HG03039 (cell line): ENCODE measurements around the gene CADPS2.

Experiments used
- ATAC-seq: cut with Tn5 transposase; IDR thresholded peaks from one replicate; pipeline ENCODE4 v1.9.1; 2021; ENCODE audit warnings: mild to moderate bottlenecking, moderate library complexity; ENCODE audit not compliant: unreplicated experiment

The CADPS2 gene

GRCh38 chr7:122327969-122328368, 558.3 kb downstream of the CADPS2 start:
- ATAC-seq = no peak

- no peak for ATAC-seq
Measured at GRCh38 chr7:122316467-122317388, 569.5 kb downstream of the CADPS2 start.

- ATAC-seq = no peak
Measured at GRCh38 chr7:122315507-122316466, 570.5 kb downstream of the CADPS2 start.

- no peak for ATAC-seq
Measured at GRCh38 chr7:122314284-122314683, 572.0 kb downstream of the CADPS2 start.

GRCh38 chr7:122312789-122313188, 573.5 kb downstream of the CADPS2 start:
- no peak for ATAC-seq

GRCh38 chr7:122311734-122312450, 574.4 kb downstream of the CADPS2 start:
- no peak for ATAC-seq

- ATAC-seq = no peak
Measured at GRCh38 chr7:122311050-122311700, 575.1 kb downstream of the CADPS2 start.

- ATAC-seq = no peak
Measured at GRCh38 chr7:122310119-122311021, 575.9 kb downstream of the CADPS2 start.

- no peak for ATAC-seq
Measured at GRCh38 chr7:122309421-122309820, 576.8 kb downstream of the CADPS2 start.

- no peak for ATAC-seq
Measured at GRCh38 chr7:122307228-122307621, 579.0 kb downstream of the CADPS2 start.

GRCh38 chr7:122306320-122307227, 579.7 kb downstream of the CADPS2 start:
- no peak for ATAC-seq

GRCh38 chr7:122305475-122306319, 580.6 kb downstream of the CADPS2 start:
- no peak for ATAC-seq

- ATAC-seq = no peak
Measured at GRCh38 chr7:122304996-122305421, 581.3 kb downstream of the CADPS2 start.

- ATAC-seq = no peak
Measured at GRCh38 chr7:122304319-122304975, 581.8 kb downstream of the CADPS2 start, which contains the start of gene FEZF1. TSS of gene FEZF1 (minus strand) at chr7:122304750. CDS start at chr7:122304437, 313 bp downstream.

GRCh38 chr7:122303531-122304318, 582.5 kb downstream of the CADPS2 start:
- ATAC-seq = no peak
